Breast epithelium (tissue), 4 donors: ENCODE measurements around the gene KRT86. TPM values are rescaled to one million over a fixed set of nuclear protein-coding genes. Genes with fewer than 3 reads are reported as not detected.

ENCODE experiments used
- DNase-seq, 2 donors: peaks; one replicate each; pipeline ENCODE4 v3.0.0-alpha.2; 2019; ENCODE audit warnings: low spot score in 2 of 2
- H3K27ac ChIP-seq, 2 donors: fragments of 200-600 bp; sonication (generic) in 1 of 2; one replicate each; pipeline ENCODE4 v1.5.1; 2016 to 2019; ENCODE audit warnings: mild to moderate bottlenecking in 1 of 2
- H3K27me3 ChIP-seq, 2 donors: fragments of 200-600 bp; sonication (generic) in 1 of 2; one replicate each; pipeline versions ENCODE4 v1.5.1 to v1.6.0; 2017 to 2019; ENCODE audit warnings: control low read depth in 1 of 2, mild to moderate bottlenecking in 1 of 2
- H3K36me3 ChIP-seq: fragments of 200-600 bp; one replicate; pipeline ENCODE4 v1.5.1; 2019
- H3K4me1 ChIP-seq, 2 donors: fragments of 200-600 bp; sonication (generic); one replicate each; pipeline ENCODE4 v1.5.1; 2016 to 2019; ENCODE audit warnings: control low read depth in 1 of 2
- H3K4me3 ChIP-seq, 3 donors: fragments of 200-600 bp; sonication (generic); 1 replicate in 2 of 3; 2 replicates in 1 of 3; pipeline ENCODE4 v1.5.1; 2016 to 2019; ENCODE audit warnings: mild to moderate bottlenecking in 3 of 3, moderate library complexity in 2 of 3
- H3K9me3 ChIP-seq, 2 donors: fragments of 200-600 bp; sonication (generic) in 1 of 2; one replicate each; pipeline ENCODE4 v1.5.1; 2016 to 2019; ENCODE audit warnings: control low read depth in 1 of 2
- POLR2A ChIP-seq: fragments of 450-650 bp; IDR thresholded peaks from one replicate; pipeline ENCODE4 v1.6.1; 2016; ENCODE audit warnings: antibody characterized with exemption, mild to moderate bottlenecking, moderate library complexity
- POLR2AphosphoS5 ChIP-seq, 3 donors: sonication (generic); formaldehyde crosslinking; IDR thresholded peaks; one replicate each; pipeline ENCODE4 v1.6.1; 2017; ENCODE audit warnings: antibody characterized with exemption in 3 of 3
- intact Hi-C: fragments of 100-400 bp; cut with DNase I; formaldehyde crosslinking; loops from one replicate; pipeline ENCODE4 v1.15.1; 2023; ENCODE audit warnings: low total_unique reads
- total RNA-seq, 3 donors: library from RNA; depleted of rRNA; stranded (reverse); fragments of >200 nt; gene quantifications; one replicate each; pipeline ENCODE4 v1.1.0, GENCODE V29; 2016
- TF ChIP-seq, protein P1 (sequence below), 3 donors: fragments of 450-650 bp; IDR thresholded peaks; one replicate each; pipeline ENCODE4 v1.5.1; 2016 to 2017; ENCODE audit warnings: antibody characterized with exemption in 3 of 3, mild to moderate bottlenecking in 3 of 3, moderate library complexity in 3 of 3

Gene KRT86
- total RNA-seq, 3 donors from 2014 or later = 0.66 to 2.2 TPM; not detected in 1

DNA sequence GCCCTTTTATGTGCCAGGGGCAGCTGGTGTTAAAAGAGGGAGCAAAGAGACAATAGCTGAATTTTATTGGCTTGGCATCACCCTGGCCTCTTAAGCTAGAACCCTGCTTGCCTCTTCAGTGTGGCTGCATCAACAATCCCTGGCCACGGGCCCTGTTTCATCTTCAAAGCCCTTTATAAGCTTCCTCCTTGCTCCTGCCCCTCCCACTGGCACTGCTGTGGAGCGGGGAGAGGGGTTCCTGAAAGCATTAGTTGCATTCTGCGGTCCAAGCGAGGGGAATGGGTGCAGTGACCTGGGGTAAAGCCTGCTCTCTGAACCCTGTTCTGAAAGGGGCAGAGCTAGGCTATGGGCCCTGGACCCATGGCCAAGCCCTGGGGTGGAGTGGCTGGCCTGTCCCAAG lies 47.0 kb downstream of the KRT86 start:
- DNase-seq = no peak
- H3K36me3 ChIP-seq = no peaks in the 10 kb centered on the region
- TF ChIP-seq POLR2A (no peak), POLR2AphosphoS5 (IDR thresholded peaks at IDR 0.05) (no peak)
- TF ChIP-seq, protein P1, sequence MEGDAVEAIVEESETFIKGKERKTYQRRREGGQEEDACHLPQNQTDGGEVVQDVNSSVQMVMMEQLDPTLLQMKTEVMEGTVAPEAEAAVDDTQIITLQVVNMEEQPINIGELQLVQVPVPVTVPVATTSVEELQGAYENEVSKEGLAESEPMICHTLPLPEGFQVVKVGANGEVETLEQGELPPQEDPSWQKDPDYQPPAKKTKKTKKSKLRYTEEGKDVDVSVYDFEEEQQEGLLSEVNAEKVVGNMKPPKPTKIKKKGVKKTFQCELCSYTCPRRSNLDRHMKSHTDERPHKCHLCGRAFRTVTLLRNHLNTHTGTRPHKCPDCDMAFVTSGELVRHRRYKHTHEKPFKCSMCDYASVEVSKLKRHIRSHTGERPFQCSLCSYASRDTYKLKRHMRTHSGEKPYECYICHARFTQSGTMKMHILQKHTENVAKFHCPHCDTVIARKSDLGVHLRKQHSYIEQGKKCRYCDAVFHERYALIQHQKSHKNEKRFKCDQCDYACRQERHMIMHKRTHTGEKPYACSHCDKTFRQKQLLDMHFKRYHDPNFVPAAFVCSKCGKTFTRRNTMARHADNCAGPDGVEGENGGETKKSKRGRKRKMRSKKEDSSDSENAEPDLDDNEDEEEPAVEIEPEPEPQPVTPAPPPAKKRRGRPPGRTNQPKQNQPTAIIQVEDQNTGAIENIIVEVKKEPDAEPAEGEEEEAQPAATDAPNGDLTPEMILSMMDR (IDR thresholded peaks at IDR 0.05) = no peak
- no peaks in the 10 kb centered on the region for H3K4me1 ChIP-seq
- no peak overlapping the region for H3K4me3 ChIP-seq
- intact Hi-C loops = no loop called here
- H3K27me3 ChIP-seq = peaks cover 0 to 8% of the 10 kb centered on the region in 2 donors
- no peaks in the 10 kb centered on the region for H3K9me3 ChIP-seq
- H3K27ac ChIP-seq = no peak overlapping the region

DNA sequence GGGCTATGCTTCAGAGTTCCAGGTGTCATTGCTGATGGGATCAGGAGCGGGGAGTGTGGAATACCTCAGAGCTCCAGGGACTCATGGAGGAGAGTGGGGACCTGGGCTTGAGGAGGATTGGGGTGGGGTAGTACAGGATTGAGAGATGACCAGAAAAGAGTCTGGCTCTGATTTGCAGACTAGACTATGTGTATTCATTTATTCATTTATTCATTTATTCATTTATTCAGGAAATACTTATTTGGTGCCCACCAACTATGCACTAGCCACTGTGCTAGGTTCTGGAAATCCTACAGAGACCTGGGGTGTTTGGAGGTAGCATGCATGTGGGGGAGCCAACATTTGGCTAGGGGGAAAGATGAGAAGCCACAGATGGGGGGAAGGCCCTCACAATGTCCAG lies 47.6 kb downstream of the KRT86 start:
- no peaks in the 10 kb centered on the region for H3K36me3 ChIP-seq
- H3K27me3 ChIP-seq = peaks cover 0 to 8% of the 10 kb centered on the region in 2 donors
- no peak overlapping the region for H3K4me3 ChIP-seq
- DNase-seq = no peak
- H3K9me3 ChIP-seq = no peaks in the 10 kb centered on the region
- no peaks in the 10 kb centered on the region for H3K4me1 ChIP-seq
- intact Hi-C loops = no loop called here
- no peak overlapping the region for H3K27ac ChIP-seq
- TF ChIP-seq POLR2AphosphoS5 (IDR thresholded peaks at IDR 0.05) = no peak
- no peak for TF ChIP-seq POLR2A
- TF ChIP-seq, protein P1 (IDR thresholded peaks at IDR 0.05) = no peak

DNA sequence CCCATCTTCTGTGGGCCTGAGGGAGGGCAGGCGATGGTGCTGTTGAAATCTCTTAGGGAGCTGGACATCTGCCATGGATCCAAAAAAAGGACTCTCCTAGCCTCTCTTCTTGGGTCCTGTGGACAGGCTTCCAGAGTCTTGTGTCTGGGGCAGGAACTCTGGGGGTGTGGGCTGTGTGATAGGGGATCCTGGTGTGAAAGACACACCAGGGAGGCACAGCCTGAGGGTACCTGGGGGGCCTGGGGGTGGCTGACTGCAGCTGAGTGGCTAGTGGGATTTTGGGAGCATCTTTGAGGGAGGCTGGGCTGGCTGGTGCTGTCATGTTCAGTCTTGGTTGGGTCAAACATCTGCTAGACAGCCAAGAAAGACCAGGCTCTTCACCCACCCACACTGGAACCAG lies 48.6 kb downstream of the KRT86 start:
- peaks cover 0 to 8% of the 10 kb centered on the region in 2 donors for H3K27me3 ChIP-seq
- TF ChIP-seq, protein P1 (IDR thresholded peaks at IDR 0.05) = no peak
- no peak for TF ChIP-seq POLR2AphosphoS5 (IDR thresholded peaks at IDR 0.05)
- TF ChIP-seq POLR2A = no peak
- no peak for DNase-seq

DNA sequence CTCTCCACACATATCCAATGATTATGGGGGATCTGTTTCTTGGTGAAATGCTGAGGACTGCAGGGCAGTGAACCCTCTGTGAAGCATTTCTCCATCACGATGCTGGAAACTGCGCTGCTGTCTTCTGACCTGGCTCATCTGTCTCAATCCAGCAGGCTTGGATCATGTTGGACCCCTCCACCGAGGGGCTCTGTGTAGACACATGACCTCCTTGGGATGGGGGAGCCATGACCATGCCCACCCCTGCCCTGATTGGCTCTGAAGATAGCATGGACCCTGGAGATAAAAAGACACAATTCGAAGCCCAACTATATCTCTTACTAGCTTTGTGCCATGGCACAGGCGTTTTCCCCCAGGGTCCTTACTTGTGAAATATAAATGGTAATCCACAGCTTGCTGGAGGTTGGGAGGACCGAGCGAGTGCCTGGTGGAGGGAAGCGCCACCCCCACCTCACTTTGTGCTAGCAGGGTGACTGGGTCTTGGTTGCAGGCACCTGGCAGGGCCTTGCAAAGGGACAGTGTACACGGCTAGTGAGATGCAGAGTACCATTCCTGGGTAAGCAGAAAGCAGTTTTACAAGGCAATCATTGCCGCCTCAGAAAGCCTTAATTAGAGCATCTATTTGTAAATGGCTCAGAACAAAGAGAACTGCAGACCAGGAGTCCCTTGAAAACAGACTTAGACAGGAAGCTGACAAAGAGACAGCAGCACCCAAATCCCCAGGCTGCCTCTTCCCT lies 49.1 kb downstream of the KRT86 start:
- no peak for DNase-seq

More for the DNA sequence above, 48.6 kb downstream of the KRT86 start:
- H3K9me3 ChIP-seq = no peaks in the 10 kb centered on the region
- no peaks in the 10 kb centered on the region for H3K36me3 ChIP-seq
- H3K4me1 ChIP-seq = no peaks in the 10 kb centered on the region
- intact Hi-C loops = no loop called here
- no peak overlapping the region for H3K4me3 ChIP-seq
- H3K27ac ChIP-seq = no peak overlapping the region

DNA sequence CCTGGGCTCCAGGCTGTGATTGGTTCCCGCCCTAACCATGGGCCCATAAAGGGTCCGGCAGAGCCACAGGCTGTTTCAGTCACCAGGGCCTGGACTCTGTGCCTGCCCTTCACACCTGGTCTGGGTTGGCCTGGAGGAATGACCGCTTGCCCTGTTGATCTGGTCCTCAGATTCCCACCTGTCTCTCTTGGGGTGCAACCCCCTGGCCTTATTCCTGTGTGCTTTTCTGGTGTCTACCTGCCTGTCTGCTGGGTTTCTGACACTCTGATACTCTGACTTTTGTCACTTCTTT lies 49.7 kb downstream of the KRT86 start:
- peaks cover 0 to 8% of the 10 kb centered on the region in 2 donors for H3K27me3 ChIP-seq
- H3K36me3 ChIP-seq = no peaks in the 10 kb centered on the region
- no peak overlapping the region for H3K27ac ChIP-seq
- H3K4me3 ChIP-seq = no peak overlapping the region
- no peak for DNase-seq
- intact Hi-C loops = no loop called here
- no peaks in the 10 kb centered on the region for H3K9me3 ChIP-seq
- TF ChIP-seq POLR2A (no peak), POLR2AphosphoS5 (IDR thresholded peaks at IDR 0.05) (no peak)
- TF ChIP-seq, protein P1 (IDR thresholded peaks at IDR 0.05) = no peak
- no peaks in the 10 kb centered on the region for H3K4me1 ChIP-seq

More for the DNA sequence above, 49.1 kb downstream of the KRT86 start:
- TF ChIP-seq, protein P1 (IDR thresholded peaks at IDR 0.05) = no peak
- no peak for TF ChIP-seq POLR2AphosphoS5 (IDR thresholded peaks at IDR 0.05)
- no peak for TF ChIP-seq POLR2A
- H3K4me3 ChIP-seq = no peak overlapping the region
- H3K27ac ChIP-seq = no peak overlapping the region
- intact Hi-C loops = no loop called here
- H3K36me3 ChIP-seq = no peaks in the 10 kb centered on the region
- no peaks in the 10 kb centered on the region for H3K4me1 ChIP-seq
- H3K9me3 ChIP-seq = no peaks in the 10 kb centered on the region
- H3K27me3 ChIP-seq = peaks cover 0 to 8% of the 10 kb centered on the region in 2 donors
